Stomach (tissue), 4 donors: ENCODE data around the gene FAAP100.

ENCODE experiments used
- EP300 ChIP-seq: sonication (generic); formaldehyde crosslinking; IDR thresholded peaks from one replicate; pipeline ENCODE4 v1.6.1; 2017; ENCODE audit warnings: antibody characterized with exemption
- POLR2A ChIP-seq, 4 donors: fragments of 450-650 bp; IDR thresholded peaks; one replicate each; pipeline ENCODE4 v1.6.1; 2016; ENCODE audit warnings: antibody characterized with exemption in 4 of 4, control low read depth in 2 of 4, mild to moderate bottlenecking in 1 of 4, moderate library complexity in 1 of 4
- POLR2AphosphoS5 ChIP-seq, 3 donors: sonication (generic); formaldehyde crosslinking; IDR thresholded peaks; one replicate each; pipeline ENCODE4 v1.6.1; 2016; ENCODE audit warnings: antibody characterized with exemption in 3 of 3
- TF ChIP-seq, protein P1 (sequence below), 7 experiments: fragments of 450-650 bp in 4 of 7; fragments of 200-600 bp in 3 of 7; sonication (generic) in 3 of 7; IDR thresholded peaks; one replicate each; pipeline ENCODE4 v1.5.1; 2016 to 2019; ENCODE audit warnings: antibody characterized with exemption in 7 of 7, control low read depth in 2 of 7, mild to moderate bottlenecking in 1 of 7

DNA sequence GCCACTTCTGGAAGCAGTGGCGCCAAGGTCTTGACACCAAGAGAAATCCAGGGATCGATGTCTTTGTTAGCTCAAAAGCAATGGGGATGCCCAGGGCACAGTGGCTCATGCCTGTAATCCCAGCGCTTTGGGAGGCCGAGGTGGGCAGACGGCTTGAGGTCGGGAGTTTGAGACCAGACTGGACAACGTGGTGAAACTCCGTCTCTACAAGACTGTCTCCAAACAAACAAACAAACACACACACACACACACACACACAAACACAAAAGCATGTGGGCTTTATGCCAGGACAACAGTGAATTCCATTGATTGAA, 22.4 kb upstream of the FAAP100 start:
- TF ChIP-seq, protein P1, sequence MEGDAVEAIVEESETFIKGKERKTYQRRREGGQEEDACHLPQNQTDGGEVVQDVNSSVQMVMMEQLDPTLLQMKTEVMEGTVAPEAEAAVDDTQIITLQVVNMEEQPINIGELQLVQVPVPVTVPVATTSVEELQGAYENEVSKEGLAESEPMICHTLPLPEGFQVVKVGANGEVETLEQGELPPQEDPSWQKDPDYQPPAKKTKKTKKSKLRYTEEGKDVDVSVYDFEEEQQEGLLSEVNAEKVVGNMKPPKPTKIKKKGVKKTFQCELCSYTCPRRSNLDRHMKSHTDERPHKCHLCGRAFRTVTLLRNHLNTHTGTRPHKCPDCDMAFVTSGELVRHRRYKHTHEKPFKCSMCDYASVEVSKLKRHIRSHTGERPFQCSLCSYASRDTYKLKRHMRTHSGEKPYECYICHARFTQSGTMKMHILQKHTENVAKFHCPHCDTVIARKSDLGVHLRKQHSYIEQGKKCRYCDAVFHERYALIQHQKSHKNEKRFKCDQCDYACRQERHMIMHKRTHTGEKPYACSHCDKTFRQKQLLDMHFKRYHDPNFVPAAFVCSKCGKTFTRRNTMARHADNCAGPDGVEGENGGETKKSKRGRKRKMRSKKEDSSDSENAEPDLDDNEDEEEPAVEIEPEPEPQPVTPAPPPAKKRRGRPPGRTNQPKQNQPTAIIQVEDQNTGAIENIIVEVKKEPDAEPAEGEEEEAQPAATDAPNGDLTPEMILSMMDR (IDR thresholded peaks at IDR 0.05) = no peak
- TF ChIP-seq POLR2AphosphoS5 (IDR thresholded peaks at IDR 0.05) (no peak), POLR2A (IDR thresholded peaks at IDR 0.05) (no peak), EP300 (no peak)
